ENCODE measurements around the gene GMPR.

GMPR gene

GRCh38 chr6:16228709-16229665, 9.4 kb upstream of the GMPR start:
- POLR2A ChIA-PET (ENCODE audit: low non-redundant PET), result no interaction called here
- TF ChIP-seq CTCF (conservative IDR thresholded peaks at IDR 0.05; ENCODE audit: low read depth), result no peak
- CTCF ChIA-PET, result no interaction called here
- DNase-seq (ENCODE audit: low spot score), result no peak
- H3K27ac ChIP-seq, result no peak overlapping the region

GRCh38 chr6:16229700-16230099, 8.7 kb upstream of the GMPR start:
- ChIA-PET CTCF (no interaction called here), POLR2A (ENCODE audit: low non-redundant PET) (no interaction called here)
- H3K27ac ChIP-seq, result no peak overlapping the region
- TF ChIP-seq CTCF (conservative IDR thresholded peaks at IDR 0.05; ENCODE audit: low read depth), result no peak
- no peak for DNase-seq (ENCODE audit: low spot score)

GRCh38 chr6:16230953-16231352, 7.4 kb upstream of the GMPR start:
- no peak overlapping the region for H3K27ac ChIP-seq
- no peak for DNase-seq (ENCODE audit: low spot score)
- CTCF ChIA-PET, result interaction anchor here (1.2 kb wide), 1 partner anchor 46 kb away, joined by 4 read pairs; no protein-coding TSS in a partner anchor
- no peak for TF ChIP-seq CTCF (conservative IDR thresholded peaks at IDR 0.05; ENCODE audit: low read depth)
- POLR2A ChIA-PET (ENCODE audit: low non-redundant PET), result no interaction called here

GRCh38 chr6:16232086-16232485, 6.3 kb upstream of the GMPR start:
- H3K27ac ChIP-seq, result no peak overlapping the region
- DNase-seq (ENCODE audit: low spot score), result no peak
- POLR2A ChIA-PET (ENCODE audit: low non-redundant PET), result no interaction called here
- CTCF ChIA-PET, result no interaction called here
- TF ChIP-seq CTCF (conservative IDR thresholded peaks at IDR 0.05; ENCODE audit: low read depth), result no peak

- CTCF ChIA-PET, result no interaction called here
- DNase-seq (ENCODE audit: low spot score), result no peak
- no peak overlapping the region for H3K27ac ChIP-seq
- POLR2A ChIA-PET (ENCODE audit: low non-redundant PET), result no interaction called here
- no peak for TF ChIP-seq CTCF (conservative IDR thresholded peaks at IDR 0.05; ENCODE audit: low read depth)
Measured at GRCh38 chr6:16236009-16236501, 2.3 kb upstream of the GMPR start.

GRCh38 chr6:16236631-16237199, 1.7 kb upstream of the GMPR start:
- ChIA-PET CTCF (interaction anchor here (0.6 kb wide), 1 partner anchor 331 kb away, joined by 4 read pairs; no protein-coding TSS in a partner anchor), POLR2A (ENCODE audit: low non-redundant PET) (no interaction called here)
- no peak overlapping the region for H3K27ac ChIP-seq
- no peak for DNase-seq (ENCODE audit: low spot score)
- TF ChIP-seq CTCF (conservative IDR thresholded peaks at IDR 0.05; ENCODE audit: low read depth), result no peak

All from RWPE1 (cell line).